Left colon (tissue), 2 donors: ENCODE data around the gene LOX. TPM values are rescaled to one million over a fixed set of nuclear protein-coding genes. Genes with fewer than 3 reads are reported as not detected.
"Not testable (repeated sequence)": the region's sequence is repeated elsewhere in the genome, so short reads cannot be mapped to it uniquely, and the experiment has no call there.

Experiments
- ATAC-seq: fragments of 200-7000 bp; cut with Tn5 transposase; one replicate; pipeline ENCODE4 v1.9.1; 2020; ENCODE audit warnings: mild to moderate bottlenecking, moderate library complexity
- DNase-seq, 2 donors: peaks; one replicate each; pipeline ENCODE4 v3.0.0-alpha.2; 2020
- intact Hi-C, 2 donors: fragments of 100-400 bp; cut with DNase I in 1 of 2; cut with micrococcal nuclease in 1 of 2; formaldehyde crosslinking; loops; one replicate each; pipeline versions ENCODE4 v1.11.2 to v1.14.0; 2022; cut with DNase I, micrococcal nuclease
- total RNA-seq, 2 donors: library from RNA; stranded (reverse); fragmentation: NEBNext Ultra II Directional; extraction: Animal tissue kit (Norgen Biotek cat#: 25700); gene quantifications; one replicate each; pipeline ENCODE4 v1.2.1, GENCODE V29; 2021
- donor health status: DM: no; HTN: no; CAD: no.
- donor health status: DM: yes; HTN: yes; CAD: no.

The LOX gene
- total RNA-seq, 2 donors from 2014 or later: 2.4 to 7.5 TPM

- ATAC-seq: peak; percentile 54
- intact Hi-C loops: no loop called here
Observed at GRCh38 chr5:122101636-122102285, 23.7 kb upstream of the LOX start.

GRCh38 chr5:122099060-122099790 is 21.2 kb upstream of the LOX start:
- no peak for ATAC-seq
- no peak for DNase-seq
- intact Hi-C loops: no loop called here

More at GRCh38 chr5:122101636-122102285, 23.7 kb upstream of the LOX start:
- no peak for DNase-seq

- ATAC-seq (no peak), DNase-seq (no peak)
- intact Hi-C loops: no loop called here
Observed at GRCh38 chr5:122097391-122097790, 19.3 kb upstream of the LOX start.

- ATAC-seq (no peak), DNase-seq (no peak)
- intact Hi-C loops: no loop called here
Observed at GRCh38 chr5:122095158-122095557, 17.1 kb upstream of the LOX start.

- ATAC-seq, DNase-seq, intact Hi-C loops: not testable (repeated sequence)
Observed at GRCh38 chr5:122094251-122094650, 16.2 kb upstream of the LOX start.

GRCh38 chr5:122093415-122094180 is 15.5 kb upstream of the LOX start:
- intact Hi-C loops: no loop called here
- DNase-seq: no peak
- no peak for ATAC-seq

GRCh38 chr5:122091936-122092600 is 14.0 kb upstream of the LOX start:
- DNase-seq (no peak), ATAC-seq (peak; percentile 44)
- intact Hi-C loops: loop anchor here in 1 of 2 donors (2.0 kb wide), 1 partner anchor 67 kb away; no protein-coding TSS in a partner anchor

GRCh38 chr5:122089096-122090013 is 11.3 kb upstream of the LOX start:
- intact Hi-C loops: loop anchor here in 1 of 2 donors (2.0 kb wide), 1 partner anchor 69 kb away; no protein-coding TSS in a partner anchor
- no peak for ATAC-seq
- DNase-seq: no peak

GRCh38 chr5:122085041-122085440 is 7.0 kb upstream of the LOX start:
- DNase-seq (no peak), ATAC-seq (no peak)
- intact Hi-C loops: no loop called here

GRCh38 chr5:122083535-122083934 is 5.5 kb upstream of the LOX start:
- ATAC-seq: no peak
- no peak for DNase-seq
- intact Hi-C loops: no loop called here

GRCh38 chr5:122081541-122081940 is 3.5 kb upstream of the LOX start:
- ATAC-seq: no peak
- intact Hi-C loops: no loop called here
- DNase-seq: no peak

- intact Hi-C loops: loop anchor here in 1 of 2 donors (5.0 kb wide), 1 partner anchor 110 kb away; no protein-coding TSS in a partner anchor
- peak in 1 of 2 donors; percentile 16 for DNase-seq
Observed at GRCh38 chr5:122077366-122078115, 518 bp downstream of the LOX start.

GRCh38 chr5:122076669-122077365 is 1.2 kb downstream of the LOX start:
- peak; percentile 86 for ATAC-seq

More at GRCh38 chr5:122077366-122078115, 518 bp downstream of the LOX start:
- peak; percentile 65 for ATAC-seq

GRCh38 chr5:122076050-122076461 is 2.0 kb downstream of the LOX start:
- DNase-seq (no peak), ATAC-seq (no peak)
- intact Hi-C loops: loop anchor here in 1 of 2 donors (5.0 kb wide), 1 partner anchor 109 kb away; no protein-coding TSS in a partner anchor

More at GRCh38 chr5:122076669-122077365, 1.2 kb downstream of the LOX start:
- DNase-seq: peak; percentile 64 to 83
- intact Hi-C loops: loop anchor here in 1 of 2 donors (5.0 kb wide), 1 partner anchor 110 kb away; no protein-coding TSS in a partner anchor

- no peak for DNase-seq
Observed at GRCh38 chr5:122073864-122074263, 4.2 kb downstream of the LOX start.

GRCh38 chr5:122073018-122073417 is 5.0 kb downstream of the LOX start:
- DNase-seq: no peak
- intact Hi-C loops: no loop called here
- no peak for ATAC-seq

More at GRCh38 chr5:122073864-122074263, 4.2 kb downstream of the LOX start:
- ATAC-seq: no peak
- intact Hi-C loops: no loop called here
